ENCODE data around the gene RANBP1.

Gene RANBP1

DNA sequence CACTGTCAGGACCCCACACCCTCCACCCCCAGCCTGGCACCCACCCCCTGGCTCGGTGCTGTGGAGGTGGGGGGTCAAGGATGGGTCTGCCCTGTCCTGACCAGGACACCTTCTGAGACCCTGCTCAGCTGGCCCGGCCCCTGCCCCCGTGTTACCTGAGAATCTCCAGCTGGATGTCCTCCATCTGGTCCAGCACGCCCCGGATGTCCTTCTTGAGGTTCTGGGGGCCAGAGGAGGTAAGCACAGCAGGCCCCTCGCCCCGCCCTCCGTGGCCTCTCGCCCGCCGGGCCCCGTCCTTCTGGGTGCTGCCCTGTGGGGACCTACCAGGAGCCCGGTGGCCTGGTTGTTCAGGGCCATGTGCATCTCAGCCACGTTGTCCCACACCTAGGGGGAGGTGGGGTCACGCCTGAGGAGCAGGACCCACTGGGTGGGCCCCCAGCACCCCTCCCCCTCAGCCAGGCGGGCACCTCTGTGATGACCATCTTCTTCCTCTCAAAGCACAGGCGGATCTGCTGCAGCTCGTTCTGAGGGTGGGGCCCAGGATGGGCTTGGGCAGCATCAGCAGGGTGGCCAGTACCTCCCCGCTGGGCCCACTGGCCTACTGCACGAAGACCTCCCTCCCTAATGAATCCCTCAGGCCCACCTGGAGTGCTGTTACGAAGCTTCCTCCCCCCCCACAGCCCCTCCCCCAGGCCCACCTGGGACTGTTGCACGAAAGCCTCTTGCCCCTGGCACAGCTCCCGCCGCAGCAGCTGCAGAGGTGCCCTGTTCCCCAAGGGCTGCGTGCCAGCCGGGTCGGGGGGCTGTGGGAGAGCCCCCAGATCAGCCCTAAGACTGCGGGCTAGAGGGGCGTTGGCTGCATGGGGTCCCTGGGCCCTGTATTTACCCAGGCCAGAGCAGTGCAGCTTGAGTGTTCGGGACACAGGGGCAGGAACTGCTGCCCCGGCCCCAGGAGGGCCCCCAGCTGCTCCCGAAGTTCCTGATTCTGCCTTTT is 33.6 kb downstream of the RANBP1 start:
- TF ChIP-seq GATA2 (IDR thresholded peaks at IDR 0.05; ENCODE audit: low read depth, low read length), result no peak
- TF ChIP-seq GATA3 (IDR thresholded peaks at IDR 0.05; ENCODE audit: low read depth, low read length), result no peak

- TF ChIP-seq GATA2 (IDR thresholded peaks at IDR 0.05; ENCODE audit: low read depth, low read length) (no peak), GATA3 (IDR thresholded peaks at IDR 0.05; ENCODE audit: low read depth, low read length) (no peak)
Observed at GRCh38 chr22:20150381-20151275, 34.7 kb downstream of the RANBP1 start, which contains the start of gene CCDC188. CCDC188 (minus strand) TSS chr22:20151055; CDS start chr22:20150986, 69 bp downstream.

GRCh38 chr22:20151276-20151588 is 35.3 kb downstream of the RANBP1 start:
- TF ChIP-seq GATA2 (IDR thresholded peaks at IDR 0.05; ENCODE audit: low read depth, low read length), result no peak
- no peak for TF ChIP-seq GATA3 (IDR thresholded peaks at IDR 0.05; ENCODE audit: low read depth, low read length)

GRCh38 chr22:20152464-20152890 is 36.6 kb downstream of the RANBP1 start:
- TF ChIP-seq GATA2 (IDR thresholded peaks at IDR 0.05; ENCODE audit: low read depth, low read length) (no peak), GATA3 (IDR thresholded peaks at IDR 0.05; ENCODE audit: low read depth, low read length) (no peak)

DNA sequence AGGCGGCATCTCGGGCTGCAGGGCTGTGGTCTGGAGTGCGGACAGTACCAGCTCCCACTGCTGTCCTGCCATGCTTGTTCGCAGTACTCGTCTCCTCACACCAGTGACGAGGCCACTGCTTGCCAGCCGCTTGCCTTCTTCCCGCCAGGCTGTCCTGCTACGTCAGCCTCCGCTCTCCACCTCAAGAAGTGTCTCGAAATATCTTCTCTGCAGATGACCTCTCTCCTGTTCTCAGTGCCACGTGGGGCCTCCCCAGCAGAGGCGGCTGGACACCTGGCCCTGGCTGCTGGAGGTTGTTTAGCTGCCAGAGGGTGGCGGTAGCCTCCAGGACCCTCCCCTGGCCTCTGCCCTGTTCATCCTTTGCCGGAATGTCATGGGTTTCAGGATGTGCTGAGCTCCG is 38.0 kb downstream of the RANBP1 start:
- TF ChIP-seq GATA2 (IDR thresholded peaks at IDR 0.05; ENCODE audit: low read depth, low read length) (no peak), GATA3 (IDR thresholded peaks at IDR 0.05; ENCODE audit: low read depth, low read length) (no peak)

DNA sequence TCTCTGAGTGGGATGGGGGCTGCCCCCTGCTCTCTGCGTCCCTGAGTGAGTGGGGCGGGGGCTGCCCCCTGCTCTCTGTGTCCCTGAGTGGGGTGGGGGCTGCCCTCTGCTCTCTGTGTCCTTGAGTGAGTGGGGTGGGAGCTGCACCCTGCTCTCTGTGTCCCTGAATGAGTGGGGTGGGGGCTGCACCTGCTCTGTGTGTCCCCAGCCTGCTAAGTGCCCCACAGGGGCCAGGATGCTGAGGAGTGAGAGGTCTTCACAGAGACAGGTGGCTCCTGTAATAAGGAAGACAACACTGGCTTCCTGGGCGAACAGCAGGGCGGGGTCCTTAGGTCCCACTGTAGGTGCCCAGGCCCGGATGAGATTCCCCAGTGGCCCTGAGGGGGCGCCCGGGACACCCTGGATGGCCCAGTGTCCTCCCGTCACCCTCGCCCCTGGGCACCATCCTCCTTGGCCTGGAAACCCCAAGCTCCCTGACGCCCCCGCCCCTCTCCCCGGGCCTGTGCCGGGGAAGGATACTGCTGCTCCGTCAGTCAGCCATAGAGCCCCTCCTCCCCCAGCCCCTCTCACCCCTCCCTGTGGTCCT is 38.8 kb downstream of the RANBP1 start:
- TF ChIP-seq GATA3 (IDR thresholded peaks at IDR 0.05; ENCODE audit: low read depth, low read length) (no peak), GATA2 (IDR thresholded peaks at IDR 0.05; ENCODE audit: low read depth, low read length) (no peak)

GRCh38 chr22:20155330-20156041 is 39.6 kb downstream of the RANBP1 start:
- TF ChIP-seq GATA3 (IDR thresholded peaks at IDR 0.05; ENCODE audit: low read depth, low read length) (no peak), GATA2 (IDR thresholded peaks at IDR 0.05; ENCODE audit: low read depth, low read length) (no peak; the same call in 1 of the 2 replicates)

GRCh38 chr22:20156042-20156389 is 40.1 kb downstream of the RANBP1 start:
- TF ChIP-seq GATA3 (IDR thresholded peaks at IDR 0.05; ENCODE audit: low read depth, low read length), result no peak
- no peak for TF ChIP-seq GATA2 (IDR thresholded peaks at IDR 0.05; ENCODE audit: low read depth, low read length)

GRCh38 chr22:20156611-20157429 is 40.9 kb downstream of the RANBP1 start:
- no peak for TF ChIP-seq GATA2 (IDR thresholded peaks at IDR 0.05; ENCODE audit: low read depth, low read length)
- TF ChIP-seq GATA3 (IDR thresholded peaks at IDR 0.05; ENCODE audit: low read depth, low read length), result no peak

- TF ChIP-seq GATA2 (IDR thresholded peaks at IDR 0.05; ENCODE audit: low read depth, low read length) (no peak), GATA3 (IDR thresholded peaks at IDR 0.05; ENCODE audit: low read depth, low read length) (no peak)
Observed at GRCh38 chr22:20157430-20158183, 41.7 kb downstream of the RANBP1 start.

GRCh38 chr22:20158391-20159036 is 42.6 kb downstream of the RANBP1 start:
- TF ChIP-seq GATA3 (IDR thresholded peaks at IDR 0.05; ENCODE audit: low read depth, low read length) (no peak), GATA2 (IDR thresholded peaks at IDR 0.05; ENCODE audit: low read depth, low read length) (no peak)

GRCh38 chr22:20159076-20159475 is 43.2 kb downstream of the RANBP1 start:
- no peak for TF ChIP-seq GATA3 (IDR thresholded peaks at IDR 0.05; ENCODE audit: low read depth, low read length)
- no peak for TF ChIP-seq GATA2 (IDR thresholded peaks at IDR 0.05; ENCODE audit: low read depth, low read length)

Measured in SH-SY5Y (cell line).